Chondrocyte (in vitro differentiated cells): ENCODE results near the gene ABCC2. TPM values are rescaled to one million over a fixed set of nuclear protein-coding genes. Genes with fewer than 3 reads are reported as not detected.

Experiments
- DNase-seq: peaks from one replicate; pipeline ENCODE4 v3.0.0; 2021; ENCODE audit warnings: mixed read lengths, low spot score
- H3K27ac Mint-ChIP-seq: one replicate; pipeline ENCODE4 v1.8.0; 2021; ENCODE audit warnings: mild to moderate bottlenecking, moderate library complexity, mixed read lengths; ENCODE audit not compliant: unreplicated experiment
- H3K27me3 Mint-ChIP-seq: 2 replicates; pipeline ENCODE4 v1.8.0; 2021; ENCODE audit warnings: low read depth, mixed read lengths
- H3K36me3 Mint-ChIP-seq: 2 replicates; pipeline ENCODE4 v1.8.0; 2021; ENCODE audit warnings: low read depth, mixed read lengths
- H3K4me1 Mint-ChIP-seq: 2 replicates; pipeline ENCODE4 v1.8.0; 2021; ENCODE audit warnings: low read depth, mild to moderate bottlenecking, mixed read lengths
- H3K4me3 Mint-ChIP-seq: one replicate; pipeline ENCODE4 v1.8.0; 2021; ENCODE audit warnings: mild to moderate bottlenecking, moderate library complexity, mixed read lengths; ENCODE audit not compliant: unreplicated experiment
- H3K9me3 Mint-ChIP-seq: 2 replicates; pipeline ENCODE4 v1.8.0; 2021; ENCODE audit warnings: low read depth, mixed read lengths
- total RNA-seq: library from RNA; stranded (reverse); gene quantifications from 3 replicates; pipeline ENCODE4 v1.2.1, GENCODE V29; 2021
- TF ChIP-seq, protein P1 (sequence below): fragments of 200-600 bp; sonication (generic); IDR thresholded peaks from 2 replicates; pipeline ENCODE4 v1.5.0; 2021; ENCODE audit warnings: antibody characterized with exemption, mild to moderate bottlenecking, moderate library complexity

ABCC2 gene
- total RNA-seq, 1 donor from 2014 or later, result 0.57 TPM

GRCh38 chr10:99850767-99851340, 68.4 kb downstream of the ABCC2 start:
- H3K9me3 Mint-ChIP-seq, result no peaks in the 10 kb centered on the region
- no peak for DNase-seq
- peaks cover 5% of the 10 kb centered on the region for H3K4me1 Mint-ChIP-seq
- H3K4me3 Mint-ChIP-seq, result no peak overlapping the region
- TF ChIP-seq, protein P1, sequence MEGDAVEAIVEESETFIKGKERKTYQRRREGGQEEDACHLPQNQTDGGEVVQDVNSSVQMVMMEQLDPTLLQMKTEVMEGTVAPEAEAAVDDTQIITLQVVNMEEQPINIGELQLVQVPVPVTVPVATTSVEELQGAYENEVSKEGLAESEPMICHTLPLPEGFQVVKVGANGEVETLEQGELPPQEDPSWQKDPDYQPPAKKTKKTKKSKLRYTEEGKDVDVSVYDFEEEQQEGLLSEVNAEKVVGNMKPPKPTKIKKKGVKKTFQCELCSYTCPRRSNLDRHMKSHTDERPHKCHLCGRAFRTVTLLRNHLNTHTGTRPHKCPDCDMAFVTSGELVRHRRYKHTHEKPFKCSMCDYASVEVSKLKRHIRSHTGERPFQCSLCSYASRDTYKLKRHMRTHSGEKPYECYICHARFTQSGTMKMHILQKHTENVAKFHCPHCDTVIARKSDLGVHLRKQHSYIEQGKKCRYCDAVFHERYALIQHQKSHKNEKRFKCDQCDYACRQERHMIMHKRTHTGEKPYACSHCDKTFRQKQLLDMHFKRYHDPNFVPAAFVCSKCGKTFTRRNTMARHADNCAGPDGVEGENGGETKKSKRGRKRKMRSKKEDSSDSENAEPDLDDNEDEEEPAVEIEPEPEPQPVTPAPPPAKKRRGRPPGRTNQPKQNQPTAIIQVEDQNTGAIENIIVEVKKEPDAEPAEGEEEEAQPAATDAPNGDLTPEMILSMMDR, result no peak
- H3K27ac Mint-ChIP-seq, result no peak overlapping the region
- no peaks in the 10 kb centered on the region for H3K36me3 Mint-ChIP-seq
- no peaks in the 10 kb centered on the region for H3K27me3 Mint-ChIP-seq

GRCh38 chr10:99851825-99852224, 69.4 kb downstream of the ABCC2 start:
- TF ChIP-seq, protein P1, result no peak
- no peaks in the 10 kb centered on the region for H3K4me1 Mint-ChIP-seq
- no peaks in the 10 kb centered on the region for H3K36me3 Mint-ChIP-seq

DNA sequence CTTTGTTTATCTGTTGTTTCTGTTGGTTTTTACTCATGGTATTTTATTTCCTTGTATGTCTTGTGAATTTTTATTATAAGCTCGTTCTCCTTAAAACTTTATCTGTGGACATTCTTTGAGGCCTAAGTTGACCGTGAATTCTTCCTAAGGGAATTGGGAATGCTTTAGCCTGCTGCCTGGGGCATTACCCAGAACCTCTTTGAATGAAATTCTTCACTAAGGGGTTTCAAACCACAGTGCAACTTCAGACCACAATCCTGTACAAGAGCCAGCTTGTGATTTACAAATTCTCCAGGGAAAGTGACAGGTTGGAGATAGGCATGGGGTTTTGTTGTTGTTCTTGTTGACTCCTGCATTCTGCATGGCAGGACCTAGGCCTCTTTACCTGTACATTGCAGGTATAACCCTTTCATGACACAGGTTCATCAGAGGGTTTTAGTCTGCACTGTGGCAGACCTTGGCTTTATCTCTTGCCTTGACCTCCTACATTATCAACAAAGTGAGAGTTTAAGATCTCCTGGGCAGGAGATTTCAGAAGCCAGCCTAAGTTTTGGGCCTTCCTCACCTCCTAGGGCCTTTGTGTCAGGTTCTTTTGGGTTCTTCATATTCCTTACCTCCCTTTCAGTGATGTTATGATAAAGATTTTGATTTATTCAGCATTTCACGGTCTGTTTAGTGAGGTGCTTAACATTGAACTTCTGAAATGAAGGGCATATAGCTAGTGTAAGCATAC, 70.2 kb downstream of the ABCC2 start:
- Mint-ChIP-seq H3K4me1 (no peaks in the 10 kb centered on the region), H3K27me3 (no peaks in the 10 kb centered on the region), H3K27ac (no peak overlapping the region), H3K9me3 (no peaks in the 10 kb centered on the region), H3K36me3 (no peaks in the 10 kb centered on the region), H3K4me3 (no peak overlapping the region)
- DNase-seq, result no peak
- TF ChIP-seq, protein P1, result no peak

More at GRCh38 chr10:99851825-99852224, 69.4 kb downstream of the ABCC2 start:
- Mint-ChIP-seq H3K4me3 (no peak overlapping the region), H3K27ac (no peak overlapping the region), H3K27me3 (no peaks in the 10 kb centered on the region), H3K9me3 (no peaks in the 10 kb centered on the region)
- no peak for DNase-seq

DNA sequence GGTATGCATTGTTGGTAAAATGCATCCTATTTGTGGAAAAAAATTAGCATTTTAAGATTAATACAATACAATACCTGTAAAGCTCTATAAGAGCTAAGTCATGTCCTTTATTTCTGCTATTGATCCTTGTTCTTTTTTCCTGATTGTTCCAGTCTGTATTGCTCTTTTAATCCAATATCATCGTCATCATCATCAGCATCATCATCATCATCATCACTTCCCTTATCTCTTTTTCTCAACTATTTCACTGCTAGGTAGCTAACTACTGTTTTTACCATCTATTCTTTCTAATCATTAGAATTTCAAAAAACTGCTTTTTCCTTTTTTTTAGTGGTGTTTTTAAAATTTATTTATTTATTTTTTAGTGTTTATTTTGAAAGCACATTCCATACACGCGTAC, 71.2 kb downstream of the ABCC2 start:
- Mint-ChIP-seq H3K4me1 (no peaks in the 10 kb centered on the region), H3K36me3 (no peaks in the 10 kb centered on the region), H3K9me3 (no peaks in the 10 kb centered on the region), H3K4me3 (no peak overlapping the region), H3K27ac (no peak overlapping the region), H3K27me3 (no peaks in the 10 kb centered on the region)
- TF ChIP-seq, protein P1, result no peak
- DNase-seq, result no peak

- Mint-ChIP-seq H3K9me3 (no peaks in the 10 kb centered on the region), H3K27ac (no peak overlapping the region), H3K4me3 (no peak overlapping the region), H3K27me3 (no peaks in the 10 kb centered on the region), H3K36me3 (no peaks in the 10 kb centered on the region), H3K4me1 (no peaks in the 10 kb centered on the region)
- DNase-seq, result no peak
- TF ChIP-seq, protein P1, result peak; percentile 80
These were observed 72.4 kb downstream of the ABCC2 start for GRCh38 chr10:99854860-99855259.
